NOMO-1 treated with DMSO at 0.1 percent for 48 hours (cell line): ENCODE results near the gene TRABD.

Experiments
- DNase-seq: peaks from one replicate; lab custom pipeline; 2025; ENCODE audit not compliant: unreplicated experiment; lab: John Stamatoyannopoulos, UW

Gene TRABD

DNA sequence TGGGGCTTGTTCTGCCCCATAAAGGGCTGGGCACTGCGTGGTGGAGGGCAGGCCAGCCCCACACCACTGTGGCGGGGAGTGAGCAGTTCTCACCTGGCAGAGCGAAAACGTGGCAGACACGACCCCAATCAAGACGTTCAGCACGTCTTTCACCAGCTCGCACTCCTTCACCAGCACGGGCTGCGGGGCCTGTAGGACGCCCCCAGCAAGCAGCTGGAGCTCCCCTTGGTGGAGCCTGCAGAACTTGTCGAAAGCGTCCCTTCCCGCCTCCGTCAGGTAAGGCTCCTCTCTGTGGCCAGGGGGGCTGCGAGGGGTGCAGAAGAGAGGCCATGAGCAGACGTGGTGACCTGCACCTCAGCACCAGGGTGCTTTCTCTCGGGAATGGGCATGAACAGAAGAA lies 47.5 kb downstream of the TRABD start:
- DNase-seq: no peak

DNA sequence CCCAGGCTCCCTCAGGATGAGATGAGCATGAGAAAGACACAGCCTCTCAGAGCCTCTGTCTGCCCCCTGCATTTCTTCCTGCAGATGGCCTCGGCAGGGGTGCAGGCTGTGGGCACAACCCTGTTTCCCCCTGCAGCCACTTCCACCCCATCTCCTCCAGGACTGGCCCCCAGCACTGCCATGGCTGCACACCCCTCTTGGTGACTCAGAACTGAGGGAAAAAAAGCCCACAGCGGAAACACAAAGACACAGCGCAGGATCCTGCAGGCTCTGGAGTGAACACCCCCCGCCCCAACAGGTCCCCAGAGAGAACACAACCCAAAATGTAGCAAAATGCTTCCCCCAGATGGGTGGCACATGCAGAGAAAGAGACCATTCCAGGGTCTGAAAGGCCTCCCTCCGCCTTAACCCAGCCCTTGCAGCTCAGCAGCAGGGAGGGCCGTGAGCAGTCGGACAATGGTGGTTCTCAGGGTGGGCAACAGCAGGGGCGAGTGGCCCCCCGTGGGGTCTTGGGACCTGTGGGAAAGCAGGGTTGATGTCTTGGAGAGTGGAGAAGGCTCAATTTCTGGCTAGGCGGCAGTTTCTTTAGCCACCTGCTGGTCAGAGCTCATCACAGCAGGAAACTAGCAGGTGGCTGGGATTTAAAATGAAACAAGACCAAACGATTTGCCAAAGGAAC lies 51.2 kb downstream of the TRABD start:
- no peak for DNase-seq

DNA sequence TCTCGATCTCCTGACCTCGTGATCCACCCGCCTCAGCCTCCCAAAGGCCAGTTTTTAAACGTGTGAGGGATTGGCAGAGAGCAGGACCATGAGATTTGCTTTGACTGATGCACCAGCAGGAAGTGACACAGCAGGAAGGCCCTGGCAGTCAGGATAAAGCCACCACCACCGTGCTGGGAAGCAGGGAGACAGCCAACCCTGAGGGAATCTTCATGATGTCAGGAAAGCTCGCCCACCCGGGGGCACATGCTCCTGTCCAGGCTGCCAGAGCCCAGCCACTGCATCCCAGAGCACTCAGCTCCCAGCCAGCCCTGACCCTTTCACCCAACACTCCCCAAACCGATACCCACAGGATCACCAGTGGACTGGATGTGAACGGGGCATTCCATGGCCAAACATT lies 53.0 kb downstream of the TRABD start:
- no peak for DNase-seq

DNA sequence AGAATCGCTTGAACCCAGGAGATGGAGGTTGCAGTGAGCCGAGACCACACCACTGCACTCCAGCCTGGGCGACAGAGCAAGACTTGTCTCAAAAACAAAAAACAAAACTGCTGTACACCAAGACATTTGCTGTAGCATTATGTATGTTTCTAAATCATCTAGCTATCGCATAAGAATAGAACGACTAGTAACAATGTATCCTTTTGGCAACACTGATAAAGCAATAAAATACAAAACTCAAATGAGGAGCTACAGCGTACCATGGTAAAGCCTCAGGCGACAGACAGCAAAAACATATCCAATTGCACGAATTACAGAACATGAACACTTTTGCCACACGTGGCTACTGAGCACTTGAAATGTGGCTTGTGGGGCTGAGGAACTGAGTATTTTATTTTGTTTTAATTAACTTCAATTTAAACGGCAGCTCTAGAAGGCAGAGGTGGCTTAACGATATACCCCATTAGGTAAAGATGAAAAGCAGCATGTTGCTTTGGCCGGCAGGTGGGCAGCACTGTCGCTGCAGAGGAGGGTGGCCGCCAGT lies 56.8 kb downstream of the TRABD start:
- DNase-seq: no peak

DNA sequence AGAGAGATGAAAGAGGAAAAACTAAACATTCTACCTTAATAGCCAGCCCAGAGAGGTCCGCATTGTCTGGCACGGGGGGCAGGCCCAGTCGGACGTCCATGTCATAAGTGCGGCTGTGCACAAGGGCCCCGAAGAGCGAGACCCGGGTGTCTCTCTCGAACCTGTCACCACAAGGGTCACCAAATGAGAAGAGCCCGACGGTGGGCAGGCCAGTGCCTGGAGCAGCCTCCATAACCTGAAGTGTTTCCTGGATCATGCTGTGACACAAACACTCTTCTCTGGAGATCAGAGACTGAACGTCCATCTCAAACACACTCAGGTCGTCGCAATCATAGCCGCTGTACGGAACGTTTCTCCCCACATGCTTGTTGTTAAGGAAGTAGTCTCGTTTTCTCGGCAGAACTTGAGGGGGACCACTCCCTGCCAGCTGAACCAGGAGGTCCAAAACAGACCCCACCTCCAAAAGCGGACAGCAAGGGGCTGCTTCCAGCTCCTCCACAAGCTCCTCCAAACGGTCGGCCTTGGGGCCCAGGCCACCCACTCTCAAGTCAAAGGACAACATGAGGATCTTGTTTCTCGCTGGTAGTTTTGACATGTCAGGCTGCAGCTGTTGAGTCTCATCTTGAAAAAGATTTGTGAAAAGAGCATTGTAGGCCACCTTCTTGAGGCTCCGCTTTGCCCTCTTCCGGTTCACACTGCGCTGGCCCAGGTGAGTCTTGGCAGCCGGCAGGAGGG lies 58.1 kb downstream of the TRABD start:
- DNase-seq: peak; percentile 20

DNA sequence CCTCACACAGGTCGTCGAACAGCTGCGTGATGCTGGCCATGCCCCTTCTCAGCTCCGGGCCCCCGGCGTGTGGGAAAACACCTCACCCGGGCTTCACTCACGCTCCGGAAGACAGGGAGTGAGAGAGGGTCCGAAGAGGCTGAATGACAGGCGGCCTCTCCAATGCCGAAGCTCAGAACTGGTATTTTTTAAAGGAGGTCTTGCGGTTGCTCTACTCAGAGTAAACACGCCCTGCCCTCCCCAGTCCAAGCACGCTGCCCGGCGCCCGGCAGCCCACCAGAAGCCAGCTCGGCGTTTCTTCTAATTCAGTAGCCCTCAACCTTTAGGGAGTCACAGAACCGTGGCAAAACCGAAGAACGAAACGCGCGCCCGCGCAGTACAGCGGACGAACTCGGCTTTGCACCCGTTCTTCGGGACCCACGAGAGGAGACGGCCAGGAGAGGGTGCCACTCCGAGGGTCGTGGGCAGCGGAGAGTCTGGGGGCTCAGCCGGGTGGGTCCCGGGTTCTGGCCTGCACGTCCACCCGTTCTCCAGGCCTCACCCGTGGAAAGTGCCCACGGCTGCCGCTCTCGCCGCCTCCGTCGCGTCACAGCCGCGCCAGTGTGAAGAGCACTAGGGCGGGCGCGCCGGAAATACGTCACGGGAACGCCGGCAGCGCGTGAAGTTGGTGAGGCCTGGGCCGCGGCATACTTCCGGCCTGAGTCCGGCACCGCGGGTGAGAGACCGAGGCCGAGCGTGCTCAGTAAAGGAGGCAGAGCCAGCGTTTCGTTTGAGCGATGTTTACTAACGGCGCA lies 58.9 kb downstream of the TRABD start, which contains the start of gene TUBGCP6:
Gene TUBGCP6, minus strand, starts transcription at position 604 of the 794 bp plus-strand sequence. Its CDS starts 564 bp downstream, at position 40.
- peak; percentile 92 for DNase-seq

DNA sequence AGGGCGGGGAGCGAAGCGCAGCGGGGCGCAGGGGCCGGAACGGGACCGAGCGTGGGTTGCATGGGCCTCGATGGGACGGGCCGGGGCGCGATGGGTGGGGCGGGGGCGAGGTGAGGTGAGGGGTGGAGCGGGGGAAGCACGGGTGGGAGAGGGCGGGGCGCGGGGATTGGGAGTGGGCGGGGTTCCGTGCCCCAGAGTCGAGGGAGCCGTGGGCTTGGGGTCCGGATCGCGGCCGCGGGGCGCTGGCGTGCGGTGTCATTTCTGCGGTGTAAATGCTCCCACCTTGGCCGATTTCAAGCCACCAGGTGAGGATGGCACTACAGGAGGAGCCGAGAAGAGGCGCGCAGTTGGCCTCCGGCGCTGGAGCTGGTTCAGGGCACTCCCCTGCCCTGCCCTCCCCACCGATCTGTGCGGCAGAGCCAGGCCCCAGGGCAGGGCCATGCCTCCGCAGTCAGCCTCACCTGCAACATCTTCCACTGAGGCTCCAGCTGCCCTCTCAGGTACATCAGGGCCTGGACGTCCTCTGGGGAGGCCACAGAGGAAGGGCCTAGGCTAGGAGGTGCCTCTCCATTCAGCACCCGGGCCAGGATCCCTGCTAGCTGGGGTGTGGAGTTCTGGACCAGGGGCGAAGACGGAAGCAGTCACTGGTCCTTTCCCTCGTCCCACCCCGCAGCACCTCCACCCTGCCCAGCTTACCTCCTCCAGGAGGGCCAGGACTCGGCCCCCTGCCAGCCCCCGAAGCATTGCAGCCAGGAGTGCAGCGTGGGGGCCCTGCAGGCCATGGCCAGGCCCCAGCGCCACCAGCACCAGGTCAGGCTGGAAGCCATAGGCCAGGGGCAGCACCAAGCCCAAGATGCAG lies 59.7 kb downstream of the TRABD start:
- no peak for DNase-seq

DNA sequence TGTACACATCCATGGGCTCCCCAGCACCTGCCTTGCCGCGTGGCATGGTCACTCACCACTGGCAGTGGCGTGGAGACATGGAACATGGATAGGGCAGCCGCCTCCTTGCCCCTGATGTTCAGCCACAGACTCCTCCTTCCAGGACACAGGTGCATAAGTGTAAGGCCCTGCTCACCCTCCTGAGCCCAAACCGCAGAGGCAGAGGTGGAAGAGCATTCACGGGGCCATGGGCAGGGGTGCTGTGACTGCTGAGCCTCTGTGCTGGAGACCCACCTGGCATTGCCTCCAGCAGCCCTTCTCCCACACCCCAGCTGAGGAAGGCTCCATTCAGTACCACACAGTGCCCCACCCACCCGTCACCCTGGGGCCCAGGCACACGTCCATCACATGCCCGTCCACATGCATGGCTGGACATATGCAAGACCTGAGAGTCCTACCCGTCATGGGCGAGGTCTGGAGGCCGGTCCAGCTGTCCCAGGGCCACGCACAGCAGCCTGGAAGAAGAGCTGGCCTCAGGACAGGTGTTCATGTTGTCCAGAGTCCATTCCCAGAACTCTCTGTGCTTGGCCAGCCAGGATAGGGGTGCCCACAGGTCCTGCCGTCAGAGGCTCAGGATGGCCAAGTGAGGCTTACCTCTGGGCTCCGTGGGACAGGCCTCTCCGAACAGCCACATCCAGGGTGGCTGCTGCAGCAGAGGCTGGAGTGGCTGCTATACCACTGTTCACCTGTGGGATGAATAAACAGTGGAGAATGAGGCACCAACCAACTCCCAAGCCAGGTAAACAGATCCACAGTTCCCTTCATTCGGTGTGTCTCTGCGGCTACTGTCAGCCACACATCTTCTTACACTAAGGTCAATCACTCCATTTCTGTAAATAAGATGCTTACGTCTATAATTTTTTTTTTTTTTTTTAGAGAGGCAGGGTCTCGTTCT lies 60.8 kb downstream of the TRABD start:
- no peak for DNase-seq

DNA sequence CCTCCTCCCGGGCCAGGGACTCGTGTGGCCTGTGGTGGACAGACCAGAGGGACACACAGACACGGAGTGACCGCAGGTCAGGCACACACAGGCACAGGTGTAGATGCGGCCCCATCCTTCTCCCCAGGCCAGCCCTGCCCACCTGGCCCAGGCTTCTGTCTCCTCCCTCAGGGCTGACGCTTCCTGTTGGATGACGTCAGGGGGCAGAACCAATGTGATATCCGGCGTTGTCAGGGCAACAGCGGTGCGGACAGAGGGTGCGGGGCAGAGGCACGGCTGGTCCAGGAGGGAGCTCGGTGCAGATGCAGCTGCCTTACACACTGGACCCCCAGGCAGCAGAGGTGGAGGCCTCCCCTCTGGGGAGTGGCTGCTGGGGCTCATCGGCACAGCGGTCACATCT lies 62.0 kb downstream of the TRABD start:
- DNase-seq: peak; percentile 14

DNA sequence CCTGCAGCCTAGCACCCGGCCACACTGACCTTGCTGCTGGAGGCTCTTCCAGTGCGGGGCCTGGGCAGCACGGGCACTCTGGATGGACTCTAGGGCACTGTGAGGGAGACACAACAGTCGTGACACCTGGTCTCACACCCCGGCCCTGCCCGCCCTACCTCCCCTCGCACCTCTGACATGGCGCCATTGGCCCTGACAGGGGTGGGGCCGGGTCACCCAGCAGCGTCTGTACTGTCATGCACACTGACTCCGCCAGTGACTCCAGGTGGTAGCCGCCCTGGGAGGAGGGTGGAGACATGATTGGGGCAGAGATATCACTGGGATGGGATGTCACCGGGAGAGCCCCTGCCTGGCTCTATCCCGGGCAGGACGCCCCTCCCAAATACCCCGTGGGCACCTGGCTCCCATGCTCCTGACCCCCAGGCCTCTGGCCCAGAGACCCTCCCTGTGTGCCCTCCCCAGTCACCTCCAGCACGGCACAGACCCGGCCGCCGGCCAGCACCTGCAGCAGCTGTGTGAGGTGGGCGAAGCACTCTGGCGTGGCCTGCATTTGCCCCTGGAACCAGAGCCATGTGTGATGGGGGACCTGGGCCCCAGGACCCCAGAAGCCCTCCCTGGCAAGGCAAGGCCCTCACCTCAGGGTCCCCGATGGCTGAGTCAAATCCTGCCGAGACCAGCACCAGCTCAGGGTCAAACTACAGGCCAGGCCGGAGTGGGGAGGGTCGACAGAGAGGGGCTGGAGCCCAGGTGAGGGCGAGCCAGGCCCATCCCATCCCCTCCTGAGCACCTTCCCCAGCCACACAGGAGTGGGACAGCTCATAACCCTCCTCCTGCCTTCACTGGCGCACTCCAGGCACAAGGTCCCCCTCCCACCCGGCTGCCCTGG lies 62.7 kb downstream of the TRABD start:
- no peak for DNase-seq
